ENCODE data around the gene SETX. TPM values are rescaled to one million over a fixed set of nuclear protein-coding genes. Genes with fewer than 3 reads are reported as not detected.

The SETX gene
- total RNA-seq, 1 donor from 2014 or later, result 45.6 TPM

DNA sequence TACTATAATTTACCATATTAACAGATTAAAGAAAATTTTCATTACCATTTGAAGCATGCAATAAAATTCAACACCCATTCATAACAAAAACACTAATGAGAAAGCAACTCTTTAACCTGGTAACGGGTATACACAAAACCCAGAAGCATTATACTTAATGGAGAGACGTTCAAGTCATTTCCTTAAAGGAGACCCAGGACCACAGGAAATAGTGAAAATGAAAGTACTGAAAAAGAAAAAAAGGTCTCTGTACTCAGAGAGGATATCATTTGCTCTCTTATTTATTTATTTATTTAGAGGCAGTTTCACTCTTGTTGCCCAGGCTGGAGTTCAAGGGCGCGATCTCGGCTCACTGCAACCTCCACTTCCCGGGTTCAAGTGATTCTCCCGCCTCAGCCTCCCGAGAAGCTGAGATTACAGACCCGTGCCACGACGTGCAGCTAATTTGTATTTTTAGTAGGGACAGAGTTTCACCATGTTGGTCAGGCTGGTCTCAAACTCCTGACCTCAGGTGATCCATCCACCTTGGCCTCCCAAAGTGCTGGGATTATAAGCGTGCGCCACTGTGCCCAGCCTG is 61.6 kb downstream of the SETX start:
- no peaks in the 10 kb centered on the region for H3K27me3 ChIP-seq (ENCODE audit: insufficient read depth, low read length)
- no peak for FAIRE-seq
- H3K79me2 ChIP-seq (ENCODE audit: insufficient read depth, low read length), result peaks cover 9% of the 10 kb centered on the region
- Mint-ChIP-seq H3K36me3 (ENCODE audit: low read depth, unreplicated experiment) (peaks cover 18% of the 10 kb centered on the region), H3K27me3 (ENCODE audit: low read depth, unreplicated experiment) (no peaks in the 10 kb centered on the region), H3K9me3 (ENCODE audit: unreplicated experiment) (no peaks in the 10 kb centered on the region), H3K27ac (ENCODE audit: unreplicated experiment) (no peak overlapping the region), H3K4me3 (ENCODE audit: unreplicated experiment) (no peak overlapping the region), H3K4me1 (ENCODE audit: low read depth, unreplicated experiment) (peaks cover 13% of the 10 kb centered on the region)
- H3K4me3 ChIP-seq (ENCODE audit: insufficient read depth, low read depth, low read length), result no peak overlapping the region
- H3K4me2 ChIP-seq (ENCODE audit: low read length), result no peak overlapping the region
- DNase-seq (ENCODE audit: low read depth), result no peak
- no peak overlapping the region for H2AFZ ChIP-seq (ENCODE audit: low read depth, low read length)
- H3K9me3 ChIP-seq (ENCODE audit: insufficient read depth, low read depth, low read length), result no peaks in the 10 kb centered on the region
- TF ChIP-seq CTCF (IDR thresholded peaks at IDR 0.05; ENCODE audit: insufficient read depth, low read depth, low read length) (no peak), EZH2 (IDR thresholded peaks at IDR 0.05; ENCODE audit: insufficient read depth, low read length) (no peak)
- peaks cover 12% of the 10 kb centered on the region for H3K4me1 ChIP-seq (ENCODE audit: insufficient read depth, low read length)
- peaks cover 46% of the 10 kb centered on the region for H3K36me3 ChIP-seq (ENCODE audit: insufficient read depth, low read length)
- no peak overlapping the region for H3K9ac ChIP-seq (ENCODE audit: low read length)
- H4K20me1 ChIP-seq (ENCODE audit: insufficient read depth, low read length), result peaks cover 59% of the 10 kb centered on the region
- H3K27ac ChIP-seq (ENCODE audit: low read depth, low read length), result no peak overlapping the region

DNA sequence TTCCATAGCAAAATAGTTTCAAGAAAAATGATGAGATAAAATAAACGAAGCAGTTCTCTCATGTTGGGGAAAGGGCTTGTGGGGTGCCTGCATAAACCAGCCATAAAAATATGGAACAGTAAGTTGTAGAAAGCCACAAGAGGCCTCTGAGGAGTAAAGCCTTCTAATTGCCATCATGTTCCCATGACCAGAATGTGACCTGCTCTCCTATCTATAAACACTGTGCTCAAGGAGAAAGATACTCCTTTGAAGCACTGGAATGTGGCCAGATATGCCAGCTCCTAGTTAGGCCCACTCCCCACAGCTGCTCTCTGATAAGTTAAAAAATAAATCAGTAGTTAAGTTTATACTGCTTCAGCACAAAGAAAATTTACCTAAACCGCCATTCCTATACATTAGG is 65.8 kb downstream of the SETX start:
- FAIRE-seq (no peak), DNase-seq (ENCODE audit: low read depth) (peak; percentile 8)
- Histone ChIP-seq H3K4me3 (ENCODE audit: insufficient read depth, low read depth, low read length) (no peak overlapping the region), H3K27ac (ENCODE audit: low read depth, low read length) (no peak overlapping the region), H3K4me2 (ENCODE audit: low read length) (peak overlapping the region; percentile 41), H3K4me1 (ENCODE audit: insufficient read depth, low read length) (peaks cover 21% of the 10 kb centered on the region), H3K9ac (ENCODE audit: low read length) (no peak overlapping the region), H3K79me2 (ENCODE audit: insufficient read depth, low read length) (peaks cover 5% of the 10 kb centered on the region), H3K36me3 (ENCODE audit: insufficient read depth, low read length) (peaks cover 26% of the 10 kb centered on the region), H4K20me1 (ENCODE audit: insufficient read depth, low read length) (peaks cover 59% of the 10 kb centered on the region), H3K27me3 (ENCODE audit: insufficient read depth, low read length) (no peaks in the 10 kb centered on the region), H3K9me3 (ENCODE audit: insufficient read depth, low read depth, low read length) (no peaks in the 10 kb centered on the region), H2AFZ (ENCODE audit: low read depth, low read length) (no peak overlapping the region)
- Mint-ChIP-seq H3K4me1 (ENCODE audit: low read depth, unreplicated experiment) (peaks cover 20% of the 10 kb centered on the region), H3K4me3 (ENCODE audit: unreplicated experiment) (no peak overlapping the region), H3K27me3 (ENCODE audit: low read depth, unreplicated experiment) (no peaks in the 10 kb centered on the region), H3K36me3 (ENCODE audit: low read depth, unreplicated experiment) (peaks cover 12% of the 10 kb centered on the region), H3K27ac (ENCODE audit: unreplicated experiment) (no peak overlapping the region), H3K9me3 (ENCODE audit: unreplicated experiment) (no peaks in the 10 kb centered on the region)
- no peak for TF ChIP-seq CTCF (IDR thresholded peaks at IDR 0.05; ENCODE audit: insufficient read depth, low read depth, low read length)
- no peak for TF ChIP-seq EZH2 (IDR thresholded peaks at IDR 0.05; ENCODE audit: insufficient read depth, low read length)

- no peak overlapping the region for H3K4me3 ChIP-seq (ENCODE audit: insufficient read depth, low read depth, low read length)
- Mint-ChIP-seq H3K27me3 (ENCODE audit: low read depth, unreplicated experiment) (no peaks in the 10 kb centered on the region), H3K9me3 (ENCODE audit: unreplicated experiment) (no peaks in the 10 kb centered on the region), H3K27ac (ENCODE audit: unreplicated experiment) (no peak overlapping the region), H3K4me3 (ENCODE audit: unreplicated experiment) (no peak overlapping the region), H3K36me3 (ENCODE audit: low read depth, unreplicated experiment) (peaks cover 13% of the 10 kb centered on the region), H3K4me1 (ENCODE audit: low read depth, unreplicated experiment) (peaks cover 25% of the 10 kb centered on the region)
- no peaks in the 10 kb centered on the region for H3K9me3 ChIP-seq (ENCODE audit: insufficient read depth, low read depth, low read length)
- H2AFZ ChIP-seq (ENCODE audit: low read depth, low read length), result no peak overlapping the region
- FAIRE-seq, result peak; percentile 29
- peaks cover 62% of the 10 kb centered on the region for H4K20me1 ChIP-seq (ENCODE audit: insufficient read depth, low read length)
- peaks cover 5% of the 10 kb centered on the region for H3K79me2 ChIP-seq (ENCODE audit: insufficient read depth, low read length)
- peaks cover 26% of the 10 kb centered on the region for H3K36me3 ChIP-seq (ENCODE audit: insufficient read depth, low read length)
- H3K27me3 ChIP-seq (ENCODE audit: insufficient read depth, low read length), result no peaks in the 10 kb centered on the region
- TF ChIP-seq CTCF (IDR thresholded peaks at IDR 0.05; ENCODE audit: insufficient read depth, low read depth, low read length) (no peak), EZH2 (IDR thresholded peaks at IDR 0.05; ENCODE audit: insufficient read depth, low read length) (no peak)
- no peak overlapping the region for H3K27ac ChIP-seq (ENCODE audit: low read depth, low read length)
- peaks cover 27% of the 10 kb centered on the region for H3K4me1 ChIP-seq (ENCODE audit: insufficient read depth, low read length)
- peak; percentile 83 for DNase-seq (ENCODE audit: low read depth)
- H3K4me2 ChIP-seq (ENCODE audit: low read length), result peak overlapping the region; percentile 41
- H3K9ac ChIP-seq (ENCODE audit: low read length), result no peak overlapping the region
These were observed 66.4 kb downstream of the SETX start for GRCh38 chr9:132288361-132288760.

Measured in astrocyte (in vitro differentiated cells and primary cell).